IgD-negative memory B cell (primary cell): ENCODE measurements around the gene NINL. TPM values are rescaled to one million over a fixed set of nuclear protein-coding genes. Genes with fewer than 3 reads are reported as not detected.

Source experiments
- H3K27ac Mint-ChIP-seq, 3 donors: one replicate each; pipeline ENCODE4 v1.8.0; 2020 to 2022; ENCODE audit warnings: mild to moderate bottlenecking in 3 of 3, mixed read lengths in 3 of 3, moderate library complexity in 1 of 3
- H3K27me3 Mint-ChIP-seq: one replicate; pipeline ENCODE4 v1.8.0; 2021; ENCODE audit warnings: mixed read lengths
- H3K36me3 Mint-ChIP-seq: one replicate; pipeline ENCODE4 v1.8.0; 2020; ENCODE audit warnings: mild to moderate bottlenecking, mixed read lengths
- H3K4me1 Mint-ChIP-seq, 3 donors: one replicate each; pipeline ENCODE4 v1.8.0; 2020 to 2022; ENCODE audit warnings: mixed read lengths in 3 of 3, mild to moderate bottlenecking in 1 of 3
- H3K4me3 Mint-ChIP-seq, 4 donors: one replicate each; pipeline ENCODE4 v1.8.0; 2020 to 2022; ENCODE audit warnings: mild to moderate bottlenecking in 4 of 4, mixed read lengths in 4 of 4, moderate library complexity in 3 of 4
- H3K9me3 Mint-ChIP-seq, 3 donors: one replicate each; pipeline ENCODE4 v1.8.0; 2020 to 2021; ENCODE audit warnings: mixed read lengths in 3 of 3, mild to moderate bottlenecking in 1 of 3
- polyA plus RNA-seq: library from polyadenylated mRNA; unstranded; fragments of 300-500 nt; fragmentation: Illumina TruSeq; gene quantifications from one replicate; pipeline ENCODE4 v1.2.3, GENCODE V29; 2021

Gene NINL
- polyA plus RNA-seq, 1 donor from 2014 or later = 1.8 TPM

DNA sequence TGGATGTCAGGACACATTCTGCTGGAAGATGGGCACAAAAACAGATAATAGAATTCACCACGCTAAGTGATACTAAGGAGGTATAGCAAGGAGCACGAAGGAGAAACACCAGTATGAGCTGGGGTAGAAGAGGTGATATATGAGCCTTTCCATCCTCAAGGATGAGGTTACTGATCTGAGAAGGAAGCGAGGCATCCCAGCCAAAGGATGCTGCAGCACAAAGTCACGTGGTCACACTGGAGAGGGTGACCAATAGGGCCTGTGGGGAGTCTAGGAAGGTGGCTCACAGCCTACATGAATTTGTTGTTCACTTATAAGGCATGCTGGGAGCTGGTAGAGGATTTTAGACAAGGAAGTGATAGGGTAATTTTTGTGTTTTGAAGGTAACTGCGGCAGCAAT lies 176.4 kb downstream of the NINL start:
- Mint-ChIP-seq H3K27me3 (no peaks in the 10 kb centered on the region), H3K4me3 (peak overlapping the region in 2 of 4 donors; percentile 4 to 58), H3K27ac (no peak overlapping the region), H3K4me1 (peaks cover 8% of the 10 kb centered on the region in 3 donors), H3K9me3 (peaks cover 0 to 8% (median 4%) of the 10 kb centered on the region in 3 donors), H3K36me3 (peaks cover 3% of the 10 kb centered on the region)

DNA sequence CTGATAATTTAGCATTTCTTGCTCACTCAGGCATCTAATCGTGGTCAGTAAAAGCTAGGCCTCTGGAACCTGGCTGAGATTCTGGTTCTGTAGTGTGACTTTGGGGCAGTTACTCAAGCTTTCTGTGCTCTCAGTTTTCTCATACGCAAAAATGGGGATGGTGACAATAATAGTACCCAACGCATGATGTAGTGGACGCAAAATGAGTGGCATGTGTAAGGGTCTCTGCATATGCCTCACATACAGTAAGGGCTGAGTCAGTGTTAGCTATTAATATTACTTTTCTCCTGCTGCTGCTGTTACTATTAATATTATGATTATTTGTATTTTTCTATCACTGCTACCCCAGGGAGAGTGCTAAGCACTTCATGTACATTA lies 177.2 kb downstream of the NINL start:
- Mint-ChIP-seq H3K4me3 (peak overlapping the region; percentile 85 to 97 (median 95)), H3K27me3 (no peaks in the 10 kb centered on the region), H3K4me1 (peaks cover 8% of the 10 kb centered on the region in 3 donors), H3K36me3 (peaks cover 3% of the 10 kb centered on the region), H3K9me3 (peaks cover 5 to 15% (median 9%) of the 10 kb centered on the region in 3 donors), H3K27ac (peak overlapping the region in 2 of 3 donors; percentile 85 to 96)

DNA sequence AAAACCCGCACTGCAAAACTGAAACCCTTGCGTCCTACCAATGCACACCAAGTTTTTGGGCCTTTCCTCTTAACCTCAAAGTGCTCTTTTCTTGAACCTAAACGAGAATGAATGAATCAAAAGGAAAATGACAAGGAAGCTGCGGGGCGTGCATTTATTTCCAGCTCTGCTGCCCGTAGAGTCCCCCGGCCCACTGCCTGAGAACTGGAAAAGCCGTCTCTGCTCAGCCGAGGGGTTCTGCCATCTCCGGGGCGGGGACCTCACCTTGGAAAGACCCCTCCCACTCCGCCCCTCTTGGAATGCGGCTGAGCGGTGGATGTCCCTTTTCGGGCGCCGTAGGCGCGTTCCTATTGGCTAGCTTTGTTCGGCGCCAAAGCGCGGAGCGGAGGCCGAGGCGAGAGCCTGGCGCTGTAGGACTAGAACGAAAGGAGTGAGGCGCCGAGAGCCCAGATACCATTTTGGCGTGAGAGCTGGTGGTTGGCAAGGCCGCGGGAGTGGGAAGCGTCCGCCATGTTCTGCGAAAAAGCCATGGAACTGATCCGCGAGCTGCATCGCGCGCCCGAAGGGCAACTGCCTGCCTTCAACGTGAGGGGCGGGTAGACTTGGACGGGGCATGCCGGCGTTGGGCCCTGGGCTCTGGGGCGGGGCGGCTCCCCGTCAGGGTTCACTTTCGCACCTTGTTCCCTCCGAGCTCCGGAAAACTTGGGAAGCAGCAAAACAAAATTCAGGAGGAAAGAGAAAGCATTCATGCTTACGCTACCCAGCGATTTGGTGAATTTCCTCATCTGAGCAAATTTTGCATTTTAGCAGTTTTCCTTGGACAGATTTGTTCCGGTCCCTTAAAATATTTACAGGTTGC lies 177.8 kb downstream of the NINL start, which contains the start of gene GINS1:
Gene GINS1, plus strand, starts transcription at position 363 of the 859 bp plus-strand sequence. Its CDS starts 148 bp downstream, at position 511.
- H3K4me1 Mint-ChIP-seq = peaks cover 8% of the 10 kb centered on the region in 3 donors
- peak within 1 kb of the TSS; percentile 85 to 96 (median 95) for H3K27ac Mint-ChIP-seq
- H3K36me3 Mint-ChIP-seq = peaks cover 3% of the 10 kb centered on the region
- no peaks in the 10 kb centered on the region for H3K27me3 Mint-ChIP-seq
- peak within 1 kb of the TSS; percentile 85 to 97 (median 95) for H3K4me3 Mint-ChIP-seq
- peaks cover 6 to 21% (median 11%) of the 10 kb centered on the region in 3 donors for H3K9me3 Mint-ChIP-seq

Other genes with a start within 250 kb of the NINL start
- 20.3 TPM for gene ABHD12, start 194.7 kb downstream of the NINL start, polyA plus RNA-seq
- 1.2 TPM for gene GINS1, start 177.9 kb downstream of the NINL start, polyA plus RNA-seq
- 0.73 TPM for gene NANP, start 38.5 kb upstream of the NINL start, polyA plus RNA-seq
- gene ZNF337, start 111.3 kb upstream of the NINL start, polyA plus RNA-seq = 10.3 TPM